Brain microvascular endothelial cell (primary cell): Measurements from ENCODE around the gene LCN15.

Experiments used
- DNase-seq: peaks from one replicate; pipeline ENCODE4 v3.0.0-alpha.2; 2020
- H3K27ac ChIP-seq: fragments of 250-450 bp; sonication (Bioruptor Pico); 2 replicates; pipeline ENCODE4 v1.5.1; 2020; ENCODE audit warnings: mild to moderate bottlenecking, moderate library complexity
- H3K27me3 ChIP-seq: fragments of 250-450 bp; sonication (Bioruptor Pico); replicated peaks from 2 replicates; pipeline ENCODE4 v1.5.1; 2020; ENCODE audit warnings: mild to moderate bottlenecking
- H3K36me3 ChIP-seq: fragments of 250-450 bp; sonication (Bioruptor Pico); replicated peaks from 2 replicates; pipeline ENCODE4 v1.5.1; 2020; ENCODE audit warnings: mild to moderate bottlenecking
- H3K4me3 ChIP-seq: 2 replicates; pipeline ENCODE4 v1.5.1; 2011; ENCODE audit warnings: low read depth, mild to moderate bottlenecking, control low read depth, low read length, moderate library complexity
- CTCF ChIP-seq: IDR thresholded peaks from 2 replicates; pipeline ENCODE4 v1.5.1; 2011; ENCODE audit warnings: low read depth, mild to moderate bottlenecking, moderate library complexity, low read length, control low read depth, inconsistent platforms; ENCODE audit errors: missing control alignments
- in situ Hi-C: cut with HindIII; loops from 2 replicates; pipeline ENCODE4 v1.10.0; 2017; ENCODE audit warnings: low sequenced_read_pairs, low pct_ligation_motif_present

Gene LCN15

GRCh38 chr9:136775191-136775590 is 10.9 kb upstream of the LCN15 start:
- in situ Hi-C loops = no loop called here
- no peak overlapping the region for H3K4me3 ChIP-seq
- no peaks in the 10 kb centered on the region for H3K36me3 ChIP-seq
- DNase-seq = no peak
- H3K27me3 ChIP-seq = no peaks in the 10 kb centered on the region
- H3K27ac ChIP-seq = no peak overlapping the region
- TF ChIP-seq CTCF = no peak

- no peak overlapping the region for H3K27ac ChIP-seq
- no peak overlapping the region for H3K4me3 ChIP-seq
- TF ChIP-seq CTCF = no peak
- DNase-seq = no peak
- H3K36me3 ChIP-seq = no peaks in the 10 kb centered on the region
- in situ Hi-C loops = no loop called here
- H3K27me3 ChIP-seq = no peaks in the 10 kb centered on the region
Measured at GRCh38 chr9:136774416-136775045, 10.2 kb upstream of the LCN15 start.

DNA sequence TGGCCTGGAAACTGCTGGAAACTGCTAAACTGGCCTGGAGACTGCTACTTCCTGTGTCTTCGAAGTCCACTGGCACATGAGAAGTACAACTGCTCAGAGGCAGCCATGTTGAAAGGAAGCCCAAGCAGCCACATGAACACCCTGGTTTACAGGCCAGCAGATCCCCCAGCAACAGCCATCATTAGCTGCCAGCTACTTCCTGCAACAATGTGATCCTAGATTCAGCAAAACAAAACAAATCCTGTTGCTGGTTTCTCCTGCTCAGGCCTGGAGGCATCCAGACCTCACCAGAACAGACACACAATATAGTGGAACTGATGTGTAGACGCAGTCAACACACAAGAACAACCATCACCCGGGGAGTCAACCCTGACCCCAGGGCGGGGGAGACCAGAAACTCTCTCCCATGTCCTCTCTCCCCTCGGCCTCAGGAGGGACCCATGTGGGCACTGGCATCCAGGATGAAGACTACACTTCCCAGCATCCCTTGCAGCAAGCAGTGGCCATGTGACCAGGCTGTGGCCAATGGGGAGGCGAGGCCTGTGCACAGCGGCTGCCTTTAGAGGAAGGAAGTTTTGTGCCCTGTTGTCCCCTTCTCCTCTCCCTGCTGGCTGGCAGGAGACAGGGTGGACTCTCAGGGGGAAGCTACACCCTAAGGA is 9.2 kb upstream of the LCN15 start:
- Histone ChIP-seq H3K36me3 (no peaks in the 10 kb centered on the region), H3K27ac (no peak overlapping the region), H3K4me3 (no peak overlapping the region), H3K27me3 (no peaks in the 10 kb centered on the region)
- TF ChIP-seq CTCF = no peak
- in situ Hi-C loops = no loop called here
- no peak for DNase-seq

DNA sequence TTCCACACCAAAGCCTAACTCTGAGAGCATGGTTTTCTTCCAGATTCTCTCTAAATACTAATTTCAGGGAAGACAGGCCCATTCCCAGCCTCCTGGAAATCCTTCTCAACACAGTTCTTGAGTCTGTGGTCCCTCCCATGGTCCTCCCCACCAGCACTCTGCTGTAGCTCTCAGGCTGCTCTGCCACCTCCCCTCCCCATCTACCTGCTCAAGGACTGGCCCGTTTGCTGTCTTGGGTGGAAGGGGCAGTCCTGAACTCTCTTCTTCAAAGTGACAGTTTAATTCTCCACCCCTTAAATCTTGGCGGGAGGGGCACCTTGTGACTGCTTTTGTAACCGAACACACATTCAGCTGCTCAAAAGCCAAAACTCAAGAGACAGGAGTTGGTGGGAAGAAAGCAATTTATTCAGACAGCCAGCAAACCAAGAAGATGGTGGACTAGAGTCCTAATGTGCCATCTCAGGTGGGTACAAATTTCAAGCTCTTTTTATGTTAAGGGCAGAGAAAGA is 7.6 kb upstream of the LCN15 start:
- no peak for TF ChIP-seq CTCF
- Histone ChIP-seq H3K36me3 (no peaks in the 10 kb centered on the region), H3K27ac (no peak overlapping the region), H3K27me3 (no peaks in the 10 kb centered on the region), H3K4me3 (no peak overlapping the region)
- no peak for DNase-seq
- in situ Hi-C loops = no loop called here

DNA sequence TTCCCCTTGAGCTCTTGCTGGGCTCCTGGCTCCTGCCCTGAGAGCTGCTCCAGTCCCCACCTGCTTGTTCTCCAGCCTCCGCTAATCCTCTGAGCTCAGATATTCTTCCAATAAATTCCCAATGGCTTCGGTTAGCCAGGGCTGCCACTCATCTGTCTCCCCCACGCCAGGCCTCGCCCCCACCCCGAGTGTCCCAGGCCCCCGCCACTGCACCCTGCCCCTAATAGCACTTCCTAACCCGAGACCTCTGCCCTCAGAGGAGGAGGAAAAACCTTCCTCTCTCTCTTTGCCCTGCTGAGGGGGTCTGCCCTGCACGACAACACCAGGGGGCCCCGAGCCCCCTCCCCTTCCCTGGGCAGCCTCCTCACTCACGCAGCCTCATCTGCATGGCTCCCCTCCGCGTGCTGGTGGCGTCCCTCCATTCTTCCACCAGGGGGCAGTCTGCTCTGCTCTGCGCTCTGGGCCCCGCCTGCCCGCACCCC is 5.4 kb upstream of the LCN15 start:
- H3K4me3 ChIP-seq = no peak overlapping the region
- no peaks in the 10 kb centered on the region for H3K36me3 ChIP-seq
- no peak overlapping the region for H3K27ac ChIP-seq
- in situ Hi-C loops = no loop called here
- DNase-seq = no peak
- H3K27me3 ChIP-seq = no peaks in the 10 kb centered on the region
- TF ChIP-seq CTCF = peak; percentile 71
